IPS-NIHi11 (cell line): ENCODE results near the gene CEP78.
A peak's percentile ranks its signal among the peaks of the same experiment; 100 is the strongest.
"Not testable (repeated sequence)": the region's sequence is repeated elsewhere in the genome, so short reads cannot be mapped to it uniquely, and the experiment has no call there.

Experiments used
- DNase-seq: peaks from one replicate; pipeline ENCODE4 v3.0.0; 2012; ENCODE audit warnings: mixed read lengths, low spot score

The CEP78 gene

GRCh38 chr9:78236551-78236910 is 656 bp downstream of the CEP78 start:
- DNase-seq: no peak

GRCh38 chr9:78238046-78239038 is 2.5 kb downstream of the CEP78 start:
- DNase-seq: no peak

GRCh38 chr9:78239506-78239905 is 3.6 kb downstream of the CEP78 start:
- no peak for DNase-seq

GRCh38 chr9:78242041-78242440 is 6.2 kb downstream of the CEP78 start:
- DNase-seq: no peak

DNA sequence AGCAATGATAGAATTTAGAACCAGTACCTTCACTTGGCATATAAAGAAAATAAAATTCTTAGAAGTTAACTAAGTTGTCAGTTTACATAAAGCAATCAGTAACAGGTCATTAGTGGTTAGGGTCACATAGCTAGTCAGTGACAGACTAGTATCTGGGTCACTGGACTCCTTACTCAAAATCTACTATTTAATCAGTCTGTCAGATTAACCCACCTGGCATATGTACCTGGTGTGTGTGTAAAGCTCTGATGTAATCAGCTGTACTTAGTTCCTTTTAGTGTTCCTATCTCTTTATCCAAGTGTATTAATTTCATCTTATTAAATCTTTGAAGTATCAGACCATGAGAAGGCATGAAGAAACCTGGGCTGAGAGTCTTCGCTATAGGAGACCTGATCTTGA is 7.3 kb downstream of the CEP78 start:
- DNase-seq: no peak

DNA sequence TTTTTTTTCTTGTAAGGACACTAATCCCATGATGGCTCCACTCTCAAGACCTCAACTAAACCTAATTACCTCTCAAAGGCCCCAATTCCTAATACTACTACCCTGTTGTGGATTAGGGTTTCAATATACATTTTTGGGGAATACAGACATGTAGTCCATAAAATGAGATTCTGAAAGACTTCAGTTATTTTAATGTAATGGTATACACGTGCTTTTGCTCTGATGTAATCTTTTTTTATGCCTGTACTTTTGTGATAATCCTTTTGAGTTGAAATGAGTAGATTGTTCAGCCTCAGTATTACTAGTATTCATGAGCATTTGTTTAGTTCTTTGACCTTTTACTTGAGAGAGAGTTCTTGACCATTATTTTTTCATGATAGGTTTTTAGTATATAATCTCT is 9.5 kb downstream of the CEP78 start:
- DNase-seq: no peak

GRCh38 chr9:78248635-78249034 is 12.8 kb downstream of the CEP78 start:
- no peak for DNase-seq

DNA sequence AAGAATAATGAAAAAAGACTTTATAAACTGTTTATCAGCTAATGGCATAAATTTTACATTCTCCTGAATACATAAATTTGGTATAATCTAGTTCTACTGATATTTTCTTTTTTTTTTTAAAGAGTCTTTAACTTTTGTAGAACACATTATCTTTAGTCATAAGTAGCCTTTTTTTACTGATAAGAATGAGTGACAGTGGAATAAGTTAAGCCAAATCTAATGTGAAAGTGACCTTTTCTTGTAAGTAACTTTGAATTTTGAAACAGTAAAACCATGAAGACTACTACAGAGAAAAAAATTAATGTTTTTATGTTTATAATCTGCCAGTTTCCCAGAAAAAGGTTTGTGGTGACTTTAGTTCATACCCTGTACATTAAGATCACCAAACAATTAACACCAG is 13.7 kb downstream of the CEP78 start:
- no peak for DNase-seq

- no peak for DNase-seq
These were observed 16.7 kb downstream of the CEP78 start for GRCh38 chr9:78252616-78253015.

GRCh38 chr9:78253285-78253684 is 17.4 kb downstream of the CEP78 start:
- no peak for DNase-seq

GRCh38 chr9:78261403-78262001 is 25.6 kb downstream of the CEP78 start:
- peak; percentile 13 for DNase-seq

DNA sequence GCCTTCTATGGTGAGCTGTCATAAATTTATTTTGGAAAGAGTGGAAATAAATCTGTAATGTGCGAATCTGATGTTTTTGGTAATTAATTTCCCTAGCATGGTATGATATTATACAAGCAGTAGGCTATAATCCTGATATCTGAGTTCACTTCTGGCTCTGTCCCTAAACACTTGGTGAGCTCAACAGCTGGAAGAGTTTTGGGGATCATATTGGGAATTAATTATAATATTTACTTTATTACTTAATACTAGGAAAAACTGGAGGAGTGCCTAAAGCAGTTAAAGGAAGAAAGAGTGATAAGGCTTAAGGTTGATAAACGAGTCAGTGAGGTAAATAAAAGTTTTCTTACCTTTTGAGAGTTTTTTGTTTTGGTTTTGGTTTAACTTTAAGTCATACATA is 26.8 kb downstream of the CEP78 start:
- DNase-seq: no peak

GRCh38 chr9:78267889-78268288 is 32.0 kb downstream of the CEP78 start:
- DNase-seq: no peak

GRCh38 chr9:78269784-78270183 is 33.9 kb downstream of the CEP78 start:
- DNase-seq: no peak

DNA sequence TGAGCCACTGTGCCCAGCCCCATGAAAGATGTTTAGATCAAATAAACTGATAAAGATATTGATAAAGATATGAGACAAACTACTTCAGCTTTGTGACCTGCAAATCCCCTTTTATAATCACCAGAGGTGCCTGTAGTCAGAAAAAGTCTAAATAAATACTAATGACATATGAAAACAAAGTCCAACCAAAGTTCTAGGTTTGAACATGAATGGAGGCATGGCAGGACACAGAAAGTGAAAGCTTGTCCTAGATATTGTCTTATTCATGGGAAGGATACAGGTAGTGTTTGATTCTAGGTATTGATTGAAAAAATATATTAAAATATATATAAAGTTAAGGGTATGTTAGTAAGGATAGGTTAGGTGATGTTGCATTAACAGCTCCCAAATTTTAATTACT is 36.4 kb downstream of the CEP78 start:
- DNase-seq: no peak

GRCh38 chr9:78273761-78274160 is 37.9 kb downstream of the CEP78 start:
- no peak for DNase-seq

GRCh38 chr9:78278177-78278777 is 42.4 kb downstream of the CEP78 start:
- no peak for DNase-seq

DNA sequence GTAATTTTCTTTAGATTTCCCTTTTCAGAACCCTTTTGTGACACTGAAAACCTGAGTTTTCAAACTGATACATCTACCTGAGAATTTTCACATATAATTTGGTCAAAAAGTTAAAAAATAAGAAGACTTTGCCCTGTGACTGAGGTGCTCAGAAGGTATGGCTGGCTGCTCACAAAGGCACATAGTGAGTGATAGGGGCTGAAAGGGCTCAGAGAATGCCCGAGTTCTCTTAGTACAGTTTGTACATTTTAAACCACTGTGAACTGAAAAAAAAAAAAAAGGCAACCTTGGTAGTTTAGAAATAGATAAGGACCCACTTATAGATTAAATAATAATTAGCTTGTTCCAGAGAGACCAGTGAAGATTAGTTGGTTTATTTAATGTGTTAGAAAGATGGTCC is 42.9 kb downstream of the CEP78 start:
- no peak for DNase-seq

- DNase-seq: peak; percentile 51
These were observed 45.2 kb downstream of the CEP78 start for GRCh38 chr9:78280982-78281668.

GRCh38 chr9:78284181-78284580 is 48.3 kb downstream of the CEP78 start:
- not testable (repeated sequence) for DNase-seq

DNA sequence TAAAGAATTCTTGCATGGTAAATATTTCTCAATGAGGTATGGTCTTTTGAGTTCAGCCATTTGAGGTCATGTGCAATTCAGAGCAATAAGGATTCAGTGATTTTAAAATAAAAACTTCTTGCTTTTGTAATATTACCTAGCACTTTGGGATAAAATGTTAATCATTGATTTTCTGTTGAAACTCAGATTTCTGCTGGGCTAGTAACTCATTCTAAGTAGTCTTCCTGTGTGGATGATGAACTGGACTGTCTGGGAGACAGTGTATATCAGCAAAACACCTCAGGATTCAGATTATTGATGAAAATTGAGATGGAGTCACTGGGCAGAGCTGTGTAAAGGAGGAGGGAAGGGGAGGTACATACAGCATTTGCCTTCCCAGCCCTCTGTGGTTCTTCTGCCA is 50.2 kb downstream of the CEP78 start:
- no peak for DNase-seq

DNA sequence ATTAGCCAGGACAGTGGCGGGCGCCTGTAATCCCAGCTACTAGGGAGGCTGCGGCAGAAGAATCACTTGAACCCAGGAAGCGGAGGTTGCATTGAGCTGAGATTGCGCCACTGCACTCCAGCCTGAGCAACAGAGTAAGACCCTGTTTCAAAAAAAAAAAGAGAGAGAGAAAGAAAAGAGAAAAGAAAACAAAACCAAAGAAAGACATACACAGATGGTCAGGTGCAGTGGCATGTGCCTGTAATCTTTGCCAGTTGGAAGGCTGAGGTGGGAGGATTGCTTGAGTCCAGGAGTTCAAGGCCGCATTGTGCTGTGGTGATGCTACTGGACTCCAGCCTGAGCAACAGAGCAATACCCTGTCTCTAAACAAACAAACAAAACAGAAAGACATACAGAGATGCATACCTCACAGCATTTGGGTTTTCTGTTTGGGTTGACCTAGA is 51.1 kb downstream of the CEP78 start:
- DNase-seq: no peak
